Stimulated activated CD8-positive, alpha-beta memory T cell treated with anti-CD3 and anti-CD28 coated beads, Interleukin-12 subunit alpha, Interleukin-12 subunit beta, amount 100 ng/mL, for 24 hours (primary cell): ENCODE measurements around the gene ARHGEF37.

Experiments
- DNase-seq: peaks from one replicate; pipeline ENCODE4 v3.0.0-alpha.2; 2020; ENCODE audit errors: extremely low read depth

The ARHGEF37 gene

GRCh38 chr5:149600932-149601331, 19.6 kb downstream of the ARHGEF37 start:
- DNase-seq = no peak

GRCh38 chr5:149603210-149603609, 21.9 kb downstream of the ARHGEF37 start:
- DNase-seq = no peak

GRCh38 chr5:149603920-149604319, 22.6 kb downstream of the ARHGEF37 start:
- DNase-seq = no peak

- no peak for DNase-seq
These were observed 23.0 kb downstream of the ARHGEF37 start for GRCh38 chr5:149604321-149604720.

GRCh38 chr5:149605354-149605997, 24.2 kb downstream of the ARHGEF37 start:
- DNase-seq = no peak

GRCh38 chr5:149605998-149606724, 24.9 kb downstream of the ARHGEF37 start:
- DNase-seq = no peak

- no peak for DNase-seq
These were observed 27.7 kb downstream of the ARHGEF37 start for GRCh38 chr5:149608936-149609545.

GRCh38 chr5:149609640-149610219, 28.4 kb downstream of the ARHGEF37 start:
- no peak for DNase-seq

GRCh38 chr5:149610589-149611255, 29.4 kb downstream of the ARHGEF37 start:
- DNase-seq = no peak

GRCh38 chr5:149611326-149611725, 30.0 kb downstream of the ARHGEF37 start:
- no peak for DNase-seq

GRCh38 chr5:149614034-149614907, 33.0 kb downstream of the ARHGEF37 start:
- no peak for DNase-seq

- DNase-seq = no peak
These were observed 34.7 kb downstream of the ARHGEF37 start for GRCh38 chr5:149615976-149616375.

GRCh38 chr5:149616727-149617285, 35.5 kb downstream of the ARHGEF37 start:
- DNase-seq = no peak

- DNase-seq = no peak
These were observed 36.5 kb downstream of the ARHGEF37 start for GRCh38 chr5:149617760-149618306.

- no peak for DNase-seq
These were observed 37.4 kb downstream of the ARHGEF37 start for GRCh38 chr5:149618581-149619248.

GRCh38 chr5:149621415-149622098, 40.3 kb downstream of the ARHGEF37 start:
- no peak for DNase-seq

GRCh38 chr5:149622466-149622865, 41.2 kb downstream of the ARHGEF37 start:
- DNase-seq = no peak

GRCh38 chr5:149623473-149623872, 42.2 kb downstream of the ARHGEF37 start:
- no peak for DNase-seq

- DNase-seq = no peak
These were observed 45.8 kb downstream of the ARHGEF37 start for GRCh38 chr5:149627070-149627469.
